Middle frontal gyrus (tissue), 1 donor: ENCODE data around the gene CLIP2.

Experiments used
- DNase-seq: peaks from one replicate; pipeline ENCODE4 v3.0.0-alpha.2; 2015; ENCODE audit warnings: low spot score; ENCODE audit errors: extremely low spot score

Gene CLIP2

GRCh38 chr7:74271742-74272141, 17.5 kb upstream of the CLIP2 start:
- DNase-seq: no peak

DNA sequence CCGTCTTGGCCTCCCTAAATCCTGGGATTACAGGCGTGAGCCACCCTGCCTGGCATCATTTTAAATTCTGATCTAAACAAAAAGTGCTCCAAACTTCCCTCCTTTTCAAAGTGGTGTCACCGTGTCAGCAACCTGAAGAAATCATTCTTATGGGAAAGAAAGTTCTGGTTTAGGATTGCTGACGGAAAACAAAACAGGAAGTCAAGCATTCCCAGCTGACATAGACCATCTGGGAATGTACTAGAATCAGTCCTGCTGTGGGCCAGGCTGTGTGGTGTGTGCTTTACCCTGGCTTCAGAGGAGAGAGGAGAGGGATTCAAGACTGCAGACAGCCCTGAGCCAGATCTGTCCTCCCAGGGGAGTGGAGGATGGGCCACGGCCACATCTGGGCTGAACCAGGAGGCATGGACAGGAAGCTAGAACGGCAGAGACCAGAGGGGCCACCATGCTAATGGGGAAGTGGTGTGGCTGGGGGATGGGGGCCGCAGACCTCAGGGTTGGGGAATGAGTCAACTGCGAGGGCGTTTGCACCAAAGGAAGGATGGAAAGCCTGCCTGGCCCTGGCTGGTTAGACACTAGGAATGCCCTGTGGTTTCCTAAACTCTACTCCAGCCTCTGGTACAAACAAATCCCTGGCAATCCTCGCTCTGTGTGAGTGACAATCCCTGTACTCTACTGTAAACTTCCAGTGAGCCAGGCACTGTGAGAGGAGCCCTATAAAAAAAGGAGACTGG, 16.7 kb upstream of the CLIP2 start:
- DNase-seq: no peak

DNA sequence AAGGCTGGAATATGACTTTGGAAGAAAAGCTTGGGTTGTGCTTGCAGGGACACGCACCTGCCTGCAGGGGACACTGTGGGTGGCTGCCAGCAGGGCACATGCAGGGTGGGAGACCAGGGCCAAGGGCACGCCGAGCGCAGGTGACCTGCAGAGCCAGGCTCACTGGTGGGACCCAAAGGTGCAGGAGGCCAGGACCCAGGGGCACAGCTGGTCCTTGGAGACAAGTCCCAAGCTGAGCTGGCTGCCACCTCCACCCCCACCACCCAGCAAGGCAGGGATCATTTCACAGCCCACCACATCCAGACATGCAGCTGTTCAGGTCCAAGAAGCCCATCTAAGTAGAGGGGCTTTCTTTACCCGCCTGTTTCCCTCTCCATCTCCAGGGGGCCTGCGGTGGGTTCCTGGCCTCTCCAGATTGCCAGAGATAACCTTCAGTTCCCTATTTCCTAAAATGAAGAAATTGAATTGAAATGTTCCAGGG, 13.8 kb upstream of the CLIP2 start:
- DNase-seq: no peak

DNA sequence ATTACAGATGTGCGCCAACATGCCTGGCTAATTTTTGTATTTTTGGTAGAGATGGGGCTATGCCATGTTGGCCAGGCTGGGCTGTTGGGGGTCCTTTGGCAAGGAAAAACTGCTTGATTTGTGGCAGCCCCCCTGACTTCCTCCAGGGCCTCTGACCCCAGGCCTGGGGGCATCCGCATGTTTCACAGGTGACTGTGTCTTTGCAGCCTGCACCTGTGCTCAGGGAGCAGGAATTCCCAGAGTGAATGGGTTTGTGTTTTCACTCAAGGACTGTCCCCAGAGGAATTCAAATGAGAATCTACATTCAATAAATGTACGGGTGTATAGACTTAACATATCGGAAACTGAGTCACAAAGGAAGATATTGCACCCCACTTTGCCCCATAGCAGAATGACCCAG, 11.6 kb upstream of the CLIP2 start:
- no peak for DNase-seq

- DNase-seq: no peak
These were observed 8.2 kb upstream of the CLIP2 start for GRCh38 chr7:74280985-74281384.

GRCh38 chr7:74282748-74283459, 6.3 kb upstream of the CLIP2 start:
- no peak for DNase-seq

DNA sequence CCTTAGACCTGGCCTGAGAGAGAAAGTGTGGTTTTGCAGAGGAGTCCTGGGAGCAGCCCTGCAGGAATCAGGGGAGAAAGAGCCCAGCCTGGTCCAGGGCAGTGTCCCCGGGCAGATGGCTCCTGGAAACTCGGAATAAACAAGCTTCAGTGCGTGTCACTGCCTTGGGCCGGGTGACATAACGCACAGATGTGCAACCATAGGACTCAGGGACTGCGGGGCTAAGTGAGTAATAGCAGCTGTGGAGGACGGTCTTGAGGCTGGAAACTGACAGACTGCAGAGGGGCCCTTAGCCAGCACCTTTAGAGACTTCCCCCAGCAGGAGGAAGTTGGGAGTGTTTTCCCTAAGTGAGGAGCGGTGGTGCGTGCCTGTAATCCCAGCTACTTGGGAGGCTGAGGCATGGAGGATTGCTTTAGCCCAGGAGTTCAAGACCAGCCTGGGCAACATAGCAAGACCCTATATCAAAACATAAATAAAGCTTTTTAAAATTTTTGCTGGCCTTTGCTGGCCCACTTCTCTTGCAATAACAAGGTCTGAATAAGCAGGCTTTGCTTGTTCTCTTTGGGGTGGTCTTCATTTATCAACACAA, 5.3 kb upstream of the CLIP2 start:
- no peak for DNase-seq

DNA sequence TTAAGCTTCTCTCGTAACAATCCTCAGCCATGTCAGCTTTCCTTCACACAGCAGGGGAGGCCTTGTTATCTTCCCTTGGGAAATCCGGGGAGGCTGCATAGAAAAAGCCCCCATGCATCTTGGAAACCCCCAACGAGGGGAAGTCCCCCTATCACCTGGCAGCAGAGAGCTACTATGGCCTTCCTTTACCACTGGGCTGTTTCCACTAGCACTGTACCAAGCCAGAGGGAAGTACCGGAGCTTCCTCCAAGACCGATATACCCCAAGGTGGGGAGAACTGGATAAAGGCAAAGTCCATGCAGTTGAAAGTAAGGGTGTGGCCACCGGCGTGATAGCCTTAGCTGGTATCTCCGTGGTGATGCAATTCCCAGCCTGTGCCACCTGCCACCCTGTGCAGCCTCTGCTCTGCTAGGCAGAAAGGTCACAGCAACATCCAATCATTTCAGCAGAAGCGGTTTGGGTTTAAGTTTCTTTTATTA, 4.4 kb upstream of the CLIP2 start:
- DNase-seq: no peak

DNA sequence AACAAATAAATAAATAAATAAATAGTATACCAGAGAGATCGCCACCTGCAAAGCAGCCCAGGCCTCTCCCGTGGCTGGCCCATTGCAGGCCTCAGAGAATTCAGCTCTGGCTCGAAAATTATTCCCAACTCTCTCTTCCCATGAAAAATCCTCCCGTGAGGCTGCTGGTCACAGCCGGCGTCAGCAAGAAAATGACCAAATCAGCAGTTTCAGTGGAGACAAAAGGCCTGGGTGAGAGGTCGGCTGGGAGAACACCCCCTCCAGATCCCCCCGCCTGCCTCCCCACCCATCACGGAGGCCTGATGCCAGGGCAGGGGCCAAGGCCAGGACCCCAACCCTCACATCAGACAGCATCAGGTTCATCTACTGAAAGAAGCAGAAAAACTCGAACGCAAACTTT, 3.1 kb upstream of the CLIP2 start:
- DNase-seq: no peak

- DNase-seq: no peak
These were observed 1.7 kb upstream of the CLIP2 start for GRCh38 chr7:74287303-74288033.

DNA sequence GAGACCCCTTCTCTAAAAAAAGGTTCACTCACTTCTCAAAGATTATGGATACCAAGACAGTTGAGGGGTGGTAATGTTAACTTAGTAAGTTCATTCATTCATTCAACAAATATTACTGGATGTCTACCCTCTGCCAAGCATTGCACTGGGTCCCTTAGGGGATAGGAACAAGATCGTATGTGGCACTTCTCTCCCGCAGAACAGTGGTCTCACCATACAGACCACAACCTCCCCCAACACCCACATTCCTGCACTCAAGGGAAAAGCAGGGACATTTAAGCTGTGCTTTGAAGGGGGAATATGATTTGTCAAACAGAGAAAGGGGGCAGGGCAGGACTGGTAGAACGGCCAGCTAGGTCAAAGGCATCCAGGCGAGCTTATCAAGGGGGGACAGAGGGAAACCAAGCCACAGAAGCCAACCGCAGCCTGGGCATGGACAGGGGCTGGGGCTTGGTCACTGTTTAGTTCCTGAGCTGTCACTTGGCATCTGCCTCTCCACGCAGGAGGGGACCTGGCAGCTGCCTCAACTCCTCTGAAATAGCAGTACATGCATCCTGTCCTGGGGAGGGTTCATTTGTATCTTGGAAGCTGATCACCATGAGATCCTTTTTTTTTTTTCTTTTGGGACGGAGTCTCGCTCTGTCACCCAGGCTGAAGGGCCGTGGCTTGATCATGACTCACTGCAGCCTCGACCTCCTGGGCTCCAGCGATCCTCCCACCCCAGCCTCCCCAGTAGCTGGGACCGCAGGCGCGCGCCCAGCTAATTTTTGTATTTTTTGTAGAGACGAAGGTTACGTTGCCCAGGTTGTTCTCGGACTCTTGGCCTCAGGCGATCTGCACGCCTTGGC, 949 bp upstream of the CLIP2 start:
- no peak for DNase-seq

DNA sequence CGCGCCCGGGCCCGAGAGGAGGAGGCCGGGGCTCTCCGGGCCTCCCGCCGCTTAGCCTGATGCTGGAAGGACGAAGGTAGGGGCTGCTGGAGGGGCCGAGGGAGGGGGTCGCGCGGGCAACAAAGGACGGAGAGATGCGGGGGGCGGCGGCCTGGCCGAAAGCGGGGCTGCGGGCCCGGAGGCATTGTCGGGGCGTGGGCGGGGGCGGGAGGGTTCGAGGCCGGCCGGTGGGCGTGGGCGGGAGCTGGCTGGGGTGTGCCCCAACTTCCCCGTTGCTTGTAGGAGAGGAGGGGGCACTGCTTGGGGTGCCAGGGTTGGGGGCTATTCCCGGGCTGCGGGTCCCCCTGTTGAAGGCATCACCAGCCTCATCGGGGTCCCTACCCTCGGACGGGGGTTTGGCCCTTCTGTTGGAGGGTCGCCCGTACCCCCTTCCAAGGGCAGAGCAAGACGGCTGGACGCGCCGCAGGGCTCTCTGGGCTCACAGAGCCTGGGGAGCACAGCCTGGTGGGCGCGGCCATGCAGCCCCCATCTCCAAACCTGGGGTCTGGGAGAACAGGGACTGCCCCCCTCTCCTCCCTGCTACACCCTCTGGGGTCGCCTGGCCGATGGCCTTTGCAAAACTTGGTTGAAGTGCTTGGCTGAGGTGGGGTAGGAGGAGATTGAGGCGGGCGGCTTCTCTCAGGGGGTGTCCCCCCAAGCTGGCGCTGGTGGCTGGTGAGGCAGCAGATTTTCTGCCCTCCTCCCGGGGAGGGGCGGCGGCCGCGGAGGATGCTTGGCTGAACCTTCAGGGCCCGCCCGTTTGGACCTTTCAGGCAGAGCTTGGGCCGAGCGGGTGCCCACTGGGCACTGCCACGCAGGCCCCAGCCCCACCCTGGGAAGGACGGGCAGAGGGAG, 699 bp downstream of the CLIP2 start:
- no peak for DNase-seq

DNA sequence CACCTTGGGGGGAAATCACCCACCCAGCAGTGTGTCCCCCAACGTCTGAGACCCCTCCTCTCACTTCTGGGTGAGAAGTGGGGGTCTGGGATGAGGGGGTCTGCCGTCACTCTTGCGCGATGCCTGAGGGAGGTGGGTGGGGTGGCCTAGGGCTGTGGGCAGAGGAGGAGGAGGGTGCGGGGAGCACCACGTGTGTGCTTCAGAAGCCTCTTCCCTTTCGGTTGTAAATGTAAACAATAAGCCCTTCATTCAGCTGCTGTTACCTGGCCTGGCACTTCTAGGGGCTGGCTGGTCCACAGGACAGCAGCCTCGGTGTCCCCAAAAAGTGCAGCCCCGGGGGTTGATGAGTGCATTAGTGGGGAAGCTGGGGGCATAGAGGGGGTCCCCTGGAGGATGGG, 1.3 kb downstream of the CLIP2 start:
- DNase-seq: no peak

GRCh38 chr7:74290981-74291441, 1.8 kb downstream of the CLIP2 start:
- DNase-seq: no peak

- no peak for DNase-seq
These were observed 2.3 kb downstream of the CLIP2 start for GRCh38 chr7:74291535-74291934.

GRCh38 chr7:74292757-74293576, 3.8 kb downstream of the CLIP2 start:
- no peak for DNase-seq

- DNase-seq: no peak
These were observed 4.3 kb downstream of the CLIP2 start for GRCh38 chr7:74293577-74293908.

DNA sequence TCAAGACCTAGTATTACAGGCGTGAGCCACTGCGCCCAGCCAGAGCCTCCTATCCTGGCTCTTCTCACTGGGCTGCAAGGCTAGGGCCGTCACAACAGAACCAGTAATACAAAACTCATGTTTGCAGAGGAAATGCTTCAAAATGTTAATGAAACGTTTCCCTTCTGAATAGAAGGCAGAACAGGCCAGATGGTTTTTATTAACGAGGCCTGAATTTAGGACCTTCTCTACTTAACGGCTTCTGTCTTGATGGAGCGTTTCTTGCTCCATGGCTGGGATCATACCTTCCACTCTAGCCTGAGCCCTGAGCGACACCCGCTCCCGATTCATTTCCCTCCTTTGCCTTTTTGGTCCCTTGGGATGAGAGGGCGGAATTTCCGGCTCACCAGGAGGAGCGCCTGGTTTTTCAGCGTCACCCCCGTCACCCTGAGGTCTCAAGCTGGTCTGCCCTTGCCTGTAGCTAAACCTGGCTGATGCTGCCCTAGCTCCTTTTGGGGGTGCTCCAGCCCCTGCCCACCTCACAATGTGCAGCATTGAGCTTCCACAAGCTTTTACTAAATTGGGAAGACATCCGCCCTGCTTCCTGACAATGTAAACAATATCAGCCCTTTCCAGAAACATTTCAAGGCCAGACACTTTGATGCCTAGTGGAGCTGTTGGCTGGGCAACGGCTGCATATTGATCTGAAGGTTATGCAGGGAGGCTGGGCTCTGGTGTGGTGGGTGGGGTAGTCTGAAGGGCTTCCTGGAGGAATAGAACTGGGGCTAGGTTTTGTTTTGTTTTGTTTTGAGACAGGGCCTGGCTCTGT, 5.2 kb downstream of the CLIP2 start:
- no peak for DNase-seq
